ENCODE results near the gene KCTD5. TPM values are rescaled to one million over a fixed set of nuclear protein-coding genes. Genes with fewer than 3 reads are reported as not detected.

Gene KCTD5
- total and polyA plus RNA-seq, 9 of the 15 experiments (the other 6 are each of a cell fraction or from before 2014, with no cell fraction given) = 0.73 to 58.3 (median 32.3) TPM

GRCh38 chr16:2673066-2673999 is 9.0 kb upstream of the KCTD5 start (continued):
- no peak for TF ChIP-seq KLF10 (CRISPR knock-in tag; IDR thresholded peaks at IDR 0.05)
- TF ChIP-seq HDAC6 (IDR thresholded peaks at IDR 0.05; ENCODE audit: low read depth, low read length) = no peak
- TF ChIP-seq GATAD2B (IDR thresholded peaks at IDR 0.05; ENCODE audit: borderline replicate concordance) = peak; percentile 90; the same call in 1 of the 2 replicates
- no peak for TF ChIP-seq ZNF212 (CRISPR knock-in tag; IDR thresholded peaks at IDR 0.05)
- TF ChIP-seq EGR1 (conservative IDR thresholded peaks at IDR 0.05) = peak; percentile 81
- TF ChIP-seq TCF15 (CRISPR knock-in tag; IDR thresholded peaks at IDR 0.05) = no peak
- peak; percentile 64 for TF ChIP-seq ZBTB40 (IDR thresholded peaks at IDR 0.05)
- TF ChIP-seq ZBTB40 (CRISPR knock-in tag; IDR thresholded peaks at IDR 0.05) = no peak
- TF ChIP-seq MAFF (IDR thresholded peaks at IDR 0.05; ENCODE audit: low read length) = no peak
- TF ChIP-seq IRF9 (tag; IDR thresholded peaks at IDR 0.05) = no peak
- TF ChIP-seq FOXA3 (CRISPR knock-in tag; conservative IDR thresholded peaks at IDR 0.05 in 1 of 2, IDR thresholded peaks at IDR 0.05 in 1 of 2) = no peak
- peak in 1 of 2 experiments; percentile 74; a peak in 3 of 4 replicates for TF ChIP-seq MAZ (CRISPR knock-in tag; conservative IDR thresholded peaks at IDR 0.05 in 1 of 2, IDR thresholded peaks at IDR 0.05 in 1 of 2)
- TF ChIP-seq RBM25 (IDR thresholded peaks at IDR 0.05; ENCODE audit: low read depth, low read length, severe bottlenecking) = peak; percentile 82
- TF ChIP-seq ZNF778 (CRISPR knock-in tag; IDR thresholded peaks at IDR 0.05) = no peak
- TF ChIP-seq TAL1 (IDR thresholded peaks at IDR 0.05) = no peak
- no peak for TF ChIP-seq SRSF7 (optimal IDR thresholded peaks at IDR 0.05; ENCODE audit: low read depth, low read length)
- peak; percentile 52; the same call in 1 of the 2 replicates for TF ChIP-seq POLR2AphosphoS5 (IDR thresholded peaks at IDR 0.05; ENCODE audit: control insufficient read depth, insufficient read depth, low read depth, low read length)
